Vagina (tissue), 2 donors: ENCODE measurements around the gene STIM1. TPM values are rescaled to one million over a fixed set of nuclear protein-coding genes. Genes with fewer than 3 reads are reported as not detected.

Experiments used
- DNase-seq, 2 donors: peaks; one replicate each; pipeline ENCODE4 v3.0.0-alpha.2; 2017; ENCODE audit errors: extremely low spot score in 2 of 2
- H3K27ac ChIP-seq: fragments of 200-600 bp; sonication (generic); one replicate; pipeline ENCODE4 v1.5.1; 2019
- H3K27me3 ChIP-seq: fragments of 200-600 bp; sonication (generic); one replicate; pipeline ENCODE4 v1.5.1; 2019
- H3K36me3 ChIP-seq, 2 donors: fragments of 200-600 bp; sonication (generic); one replicate each; pipeline ENCODE4 v1.5.1; 2017 to 2019
- H3K4me1 ChIP-seq: fragments of 200-600 bp; sonication (generic); one replicate; pipeline ENCODE4 v1.5.1; 2019
- H3K4me3 ChIP-seq, 2 donors: fragments of 200-600 bp; sonication (generic); 1 replicate in 1 of 2; 2 replicates in 1 of 2; pipeline ENCODE4 v1.5.1; 2016 to 2019
- H3K9me3 ChIP-seq: fragments of 200-600 bp; sonication (generic); one replicate; pipeline ENCODE4 v1.5.1; 2019
- POLR2A ChIP-seq, 2 donors: fragments of 450-650 bp; IDR thresholded peaks; one replicate each; pipeline ENCODE4 v1.6.1; 2017; ENCODE audit warnings: antibody characterized with exemption in 2 of 2, mild to moderate bottlenecking in 2 of 2, moderate library complexity in 2 of 2
- POLR2AphosphoS5 ChIP-seq, 2 donors: sonication (generic); formaldehyde crosslinking; IDR thresholded peaks; one replicate each; pipeline ENCODE4 v1.9.0; 2017; ENCODE audit warnings: antibody characterized with exemption in 2 of 2, mild to moderate bottlenecking in 2 of 2, low read depth in 1 of 2; ENCODE audit not compliant: insufficient read depth in 1 of 2
- intact Hi-C: fragments of 100-400 bp; cut with DNase I; formaldehyde crosslinking; loops from one replicate; pipeline ENCODE4 v1.15.1; 2023
- total RNA-seq: library from RNA; depleted of rRNA; stranded (reverse); fragments of >200 nt; gene quantifications from one replicate; pipeline ENCODE4 v1.2.3, GENCODE V29; 2016
- TF ChIP-seq, protein P1 (sequence below), 3 experiments: fragments of 450-650 bp in 2 of 3; fragments of 200-600 bp in 1 of 3; sonication (generic) in 1 of 3; IDR thresholded peaks; one replicate each; pipeline ENCODE4 v1.5.1; 2017 to 2019; ENCODE audit warnings: antibody characterized with exemption in 3 of 3, mild to moderate bottlenecking in 2 of 3, moderate library complexity in 2 of 3

The STIM1 gene
- total RNA-seq, 1 donor from 2014 or later: 68.8 TPM

GRCh38 chr11:3834349-3834663 lies 21.2 kb upstream of the STIM1 start:
- Histone ChIP-seq H3K36me3 (no peaks in the 10 kb centered on the region), H3K4me1 (peaks cover 67% of the 10 kb centered on the region), H3K27me3 (no peaks in the 10 kb centered on the region), H3K4me3 (no peak overlapping the region), H3K27ac (peak overlapping the region; percentile 9), H3K9me3 (no peaks in the 10 kb centered on the region)
- no peak for DNase-seq
- TF ChIP-seq, protein P1, sequence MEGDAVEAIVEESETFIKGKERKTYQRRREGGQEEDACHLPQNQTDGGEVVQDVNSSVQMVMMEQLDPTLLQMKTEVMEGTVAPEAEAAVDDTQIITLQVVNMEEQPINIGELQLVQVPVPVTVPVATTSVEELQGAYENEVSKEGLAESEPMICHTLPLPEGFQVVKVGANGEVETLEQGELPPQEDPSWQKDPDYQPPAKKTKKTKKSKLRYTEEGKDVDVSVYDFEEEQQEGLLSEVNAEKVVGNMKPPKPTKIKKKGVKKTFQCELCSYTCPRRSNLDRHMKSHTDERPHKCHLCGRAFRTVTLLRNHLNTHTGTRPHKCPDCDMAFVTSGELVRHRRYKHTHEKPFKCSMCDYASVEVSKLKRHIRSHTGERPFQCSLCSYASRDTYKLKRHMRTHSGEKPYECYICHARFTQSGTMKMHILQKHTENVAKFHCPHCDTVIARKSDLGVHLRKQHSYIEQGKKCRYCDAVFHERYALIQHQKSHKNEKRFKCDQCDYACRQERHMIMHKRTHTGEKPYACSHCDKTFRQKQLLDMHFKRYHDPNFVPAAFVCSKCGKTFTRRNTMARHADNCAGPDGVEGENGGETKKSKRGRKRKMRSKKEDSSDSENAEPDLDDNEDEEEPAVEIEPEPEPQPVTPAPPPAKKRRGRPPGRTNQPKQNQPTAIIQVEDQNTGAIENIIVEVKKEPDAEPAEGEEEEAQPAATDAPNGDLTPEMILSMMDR (IDR thresholded peaks at IDR 0.05): no peak
- no peak for TF ChIP-seq POLR2AphosphoS5 (IDR thresholded peaks at IDR 0.05; ENCODE audit: insufficient read depth in 1 of 2, low read depth in 1 of 2)
- TF ChIP-seq POLR2A (IDR thresholded peaks at IDR 0.05): no peak
- intact Hi-C loops: no loop called here

DNA sequence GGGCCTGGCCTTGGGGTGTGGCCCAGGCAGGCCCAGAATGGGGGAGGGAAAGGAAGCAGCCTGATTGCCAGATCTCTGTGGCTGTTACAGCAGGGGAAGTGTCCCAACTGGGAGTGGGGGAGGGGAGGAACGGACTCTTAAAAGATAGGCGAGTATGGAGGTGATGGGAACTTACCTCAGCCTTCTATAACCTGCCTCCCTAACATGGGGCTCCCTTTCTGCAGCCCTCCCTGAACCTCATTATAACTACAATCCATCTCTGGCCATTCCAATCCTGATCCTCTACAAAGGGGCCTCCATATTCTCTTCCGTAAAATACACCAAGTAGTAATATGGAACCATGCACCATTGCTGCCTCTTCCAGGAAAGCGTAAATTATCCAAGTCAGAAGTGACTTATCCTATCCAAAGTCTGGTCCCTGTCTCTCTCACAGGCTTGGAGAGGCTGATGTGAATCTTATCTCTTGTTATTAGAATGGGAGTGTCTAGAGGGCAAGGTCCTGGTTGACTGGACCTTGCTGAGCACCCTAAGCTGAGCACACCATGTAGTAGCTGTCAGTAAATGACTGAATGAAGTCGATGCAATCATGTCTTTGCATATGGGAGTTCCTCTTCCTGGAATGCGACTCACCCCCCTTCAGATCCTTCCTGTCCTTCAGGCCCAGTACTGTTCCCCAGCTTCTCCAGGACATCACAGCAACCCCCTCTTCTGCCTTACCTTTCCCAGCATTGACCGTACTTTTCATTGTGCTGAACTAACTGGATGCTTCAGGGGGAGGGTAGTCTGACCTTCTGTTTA lies 20.6 kb upstream of the STIM1 start:
- H3K36me3 ChIP-seq: no peaks in the 10 kb centered on the region
- H3K4me1 ChIP-seq: peaks cover 72% of the 10 kb centered on the region
- intact Hi-C loops: no loop called here

DNA sequence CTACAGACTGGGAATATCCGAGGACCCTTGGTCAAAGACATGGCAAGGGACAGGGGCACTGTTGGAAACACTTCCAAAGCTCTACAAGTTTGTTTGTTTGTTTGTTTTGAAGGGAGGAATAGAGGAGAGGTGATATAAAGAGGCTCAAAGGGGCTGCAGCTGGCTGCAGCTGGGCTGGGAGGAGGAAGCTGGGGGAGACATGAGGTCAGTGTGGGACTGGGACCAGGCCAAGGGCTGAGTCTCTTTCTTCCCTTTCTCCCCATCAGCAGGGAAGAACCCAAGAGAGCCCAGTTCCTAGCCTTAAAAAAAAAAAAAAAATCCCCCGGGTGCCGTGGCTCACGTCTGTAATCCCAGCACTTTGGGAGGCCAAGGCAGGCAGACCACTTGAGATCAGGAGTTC lies 19.7 kb upstream of the STIM1 start:
- H3K4me3 ChIP-seq: no peak overlapping the region
- H3K4me1 ChIP-seq: peaks cover 75% of the 10 kb centered on the region
- H3K27ac ChIP-seq: peak overlapping the region; percentile 10
- H3K36me3 ChIP-seq: no peaks in the 10 kb centered on the region
- intact Hi-C loops: no loop called here
- no peak for DNase-seq
- TF ChIP-seq, protein P1 (IDR thresholded peaks at IDR 0.05): no peak
- TF ChIP-seq POLR2A (IDR thresholded peaks at IDR 0.05): no peak
- no peak for TF ChIP-seq POLR2AphosphoS5 (IDR thresholded peaks at IDR 0.05; ENCODE audit: insufficient read depth in 1 of 2, low read depth in 1 of 2)
- H3K27me3 ChIP-seq: no peaks in the 10 kb centered on the region
- H3K9me3 ChIP-seq: no peaks in the 10 kb centered on the region

More for the DNA sequence above, 20.6 kb upstream of the STIM1 start:
- Histone ChIP-seq H3K9me3 (no peaks in the 10 kb centered on the region), H3K27ac (peak overlapping the region; percentile 10), H3K27me3 (no peaks in the 10 kb centered on the region), H3K4me3 (no peak overlapping the region)
- DNase-seq: no peak
- TF ChIP-seq POLR2AphosphoS5 (IDR thresholded peaks at IDR 0.05; ENCODE audit: insufficient read depth in 1 of 2, low read depth in 1 of 2): no peak
- TF ChIP-seq POLR2A (IDR thresholded peaks at IDR 0.05): no peak
- TF ChIP-seq, protein P1 (IDR thresholded peaks at IDR 0.05): no peak

DNA sequence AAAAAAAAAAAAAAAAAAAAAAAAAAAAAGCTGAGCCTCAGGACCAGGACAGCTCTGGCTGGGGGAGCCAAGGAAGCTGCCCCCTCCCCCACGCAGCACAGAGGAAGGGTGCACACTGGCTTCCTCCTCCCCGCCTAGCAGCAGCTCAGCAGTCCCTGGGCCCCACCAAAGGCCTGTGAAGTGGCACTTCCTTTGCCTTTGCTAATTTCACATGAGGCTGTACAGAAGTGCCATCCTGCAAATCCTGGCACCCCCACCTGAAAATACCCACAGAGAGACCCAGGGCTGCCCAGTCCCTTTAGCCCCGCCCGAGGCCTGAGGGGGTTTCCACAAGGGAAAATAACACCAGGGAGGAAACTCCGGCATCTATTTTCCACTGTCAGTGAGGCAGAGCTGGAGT lies 18.6 kb upstream of the STIM1 start:
- peaks cover 73% of the 10 kb centered on the region for H3K4me1 ChIP-seq

DNA sequence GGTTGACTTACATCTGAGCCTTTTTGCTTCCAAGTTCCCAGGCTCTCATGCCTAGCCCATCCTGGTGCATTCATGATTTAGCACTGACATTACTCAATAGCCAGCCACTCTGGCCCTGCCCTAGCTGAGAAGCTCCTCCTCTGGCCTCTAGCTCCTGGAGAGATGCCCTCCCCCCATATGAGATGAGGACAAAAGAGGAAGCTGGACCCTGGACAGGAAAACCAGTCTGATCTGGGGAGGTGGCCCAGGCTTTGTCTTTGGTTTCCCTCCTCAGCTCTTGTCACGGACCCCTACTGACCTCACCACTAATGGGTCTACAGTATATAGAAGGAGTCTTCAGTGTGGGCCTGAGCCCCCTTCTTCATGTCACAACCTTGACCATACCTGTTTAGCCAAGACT lies 17.7 kb upstream of the STIM1 start:
- intact Hi-C loops: no loop called here
- Histone ChIP-seq H3K36me3 (no peaks in the 10 kb centered on the region), H3K27me3 (no peaks in the 10 kb centered on the region), H3K4me3 (no peak overlapping the region), H3K27ac (peak overlapping the region; percentile 27), H3K4me1 (peaks cover 66% of the 10 kb centered on the region), H3K9me3 (no peaks in the 10 kb centered on the region)
- no peak for DNase-seq
- TF ChIP-seq, protein P1 (IDR thresholded peaks at IDR 0.05): no peak
- TF ChIP-seq POLR2A (IDR thresholded peaks at IDR 0.05): no peak
- no peak for TF ChIP-seq POLR2AphosphoS5 (IDR thresholded peaks at IDR 0.05; ENCODE audit: insufficient read depth in 1 of 2, low read depth in 1 of 2)

More for the DNA sequence above, 18.6 kb upstream of the STIM1 start:
- intact Hi-C loops: no loop called here
- H3K4me3 ChIP-seq: no peak overlapping the region
- TF ChIP-seq POLR2A (IDR thresholded peaks at IDR 0.05) (no peak), POLR2AphosphoS5 (IDR thresholded peaks at IDR 0.05; ENCODE audit: insufficient read depth in 1 of 2, low read depth in 1 of 2) (no peak)
- TF ChIP-seq, protein P1 (IDR thresholded peaks at IDR 0.05): no peak
- H3K9me3 ChIP-seq: no peaks in the 10 kb centered on the region
- peak overlapping the region; percentile 27 for H3K27ac ChIP-seq
- no peaks in the 10 kb centered on the region for H3K27me3 ChIP-seq
- DNase-seq: no peak
- no peaks in the 10 kb centered on the region for H3K36me3 ChIP-seq
